ENCODE data around the gene DUSP22.

Gene DUSP22

GRCh38 chr6:345747-346385 is 53.6 kb downstream of the DUSP22 start:
- no peak for DNase-seq (ENCODE audit: low spot score in 2 of 2)
- ATAC-seq (replicated peaks; ENCODE audit: extremely low read depth, poor library complexity, severe bottlenecking): no peak
- Mint-ChIP-seq H3K36me3 (ENCODE audit: insufficient read depth) (peaks cover 25% of the 10 kb centered on the region), H3K4me1 (peaks cover 21% of the 10 kb centered on the region), H3K27ac (ENCODE audit: low read depth) (no peak overlapping the region), H3K9me3 (no peaks in the 10 kb centered on the region), H3K4me3 (no peak overlapping the region), H3K27me3 (no peaks in the 10 kb centered on the region)

DNA sequence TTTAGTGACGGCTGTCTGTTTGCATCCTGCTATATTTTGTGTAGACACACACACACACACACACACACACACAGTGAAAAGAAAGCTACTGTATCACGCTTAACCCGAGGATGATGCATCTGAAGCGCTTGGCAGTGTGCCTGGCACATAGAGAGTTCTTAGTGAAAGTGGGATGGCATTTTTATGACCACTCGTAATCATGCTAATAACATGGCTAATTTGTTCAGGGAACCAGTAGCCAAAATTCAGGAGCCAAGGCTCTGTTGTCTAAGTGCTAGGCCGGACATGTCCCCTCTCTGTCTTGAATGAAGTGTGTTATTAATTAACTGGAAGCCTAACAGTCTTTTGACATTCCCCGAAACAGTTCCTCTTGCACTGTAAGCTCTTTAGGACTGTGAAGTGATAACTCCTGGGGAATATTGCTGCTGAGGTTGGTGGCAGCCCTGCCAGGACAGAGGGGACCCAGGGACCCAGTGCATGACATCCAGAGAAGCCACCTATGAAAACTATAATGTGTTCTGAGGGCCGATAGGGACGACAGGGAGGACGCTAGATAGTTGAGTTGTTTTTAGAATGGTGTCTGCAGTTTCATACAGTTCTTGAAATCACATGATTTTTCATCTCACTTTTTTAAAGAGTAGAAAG is 54.2 kb downstream of the DUSP22 start:
- Mint-ChIP-seq H3K27ac (ENCODE audit: low read depth) (no peak overlapping the region), H3K9me3 (no peaks in the 10 kb centered on the region), H3K4me1 (peaks cover 16% of the 10 kb centered on the region), H3K36me3 (ENCODE audit: insufficient read depth) (peaks cover 25% of the 10 kb centered on the region), H3K4me3 (no peak overlapping the region), H3K27me3 (no peaks in the 10 kb centered on the region)
- no peak for DNase-seq (ENCODE audit: low spot score in 2 of 2)
- ATAC-seq (replicated peaks; ENCODE audit: extremely low read depth, poor library complexity, severe bottlenecking): no peak

- peaks cover 25% of the 10 kb centered on the region for H3K36me3 Mint-ChIP-seq (ENCODE audit: insufficient read depth)
- no peaks in the 10 kb centered on the region for H3K9me3 Mint-ChIP-seq
- peaks cover 9% of the 10 kb centered on the region for H3K4me1 Mint-ChIP-seq
- H3K27ac Mint-ChIP-seq (ENCODE audit: low read depth): peak overlapping the region; percentile 54
- no peak overlapping the region for H3K4me3 Mint-ChIP-seq
- no peak for ATAC-seq (replicated peaks; ENCODE audit: extremely low read depth, poor library complexity, severe bottlenecking)
- no peak for DNase-seq (ENCODE audit: low spot score in 2 of 2)
- no peaks in the 10 kb centered on the region for H3K27me3 Mint-ChIP-seq
Measured at GRCh38 chr6:347232-347631, 54.9 kb downstream of the DUSP22 start.

DNA sequence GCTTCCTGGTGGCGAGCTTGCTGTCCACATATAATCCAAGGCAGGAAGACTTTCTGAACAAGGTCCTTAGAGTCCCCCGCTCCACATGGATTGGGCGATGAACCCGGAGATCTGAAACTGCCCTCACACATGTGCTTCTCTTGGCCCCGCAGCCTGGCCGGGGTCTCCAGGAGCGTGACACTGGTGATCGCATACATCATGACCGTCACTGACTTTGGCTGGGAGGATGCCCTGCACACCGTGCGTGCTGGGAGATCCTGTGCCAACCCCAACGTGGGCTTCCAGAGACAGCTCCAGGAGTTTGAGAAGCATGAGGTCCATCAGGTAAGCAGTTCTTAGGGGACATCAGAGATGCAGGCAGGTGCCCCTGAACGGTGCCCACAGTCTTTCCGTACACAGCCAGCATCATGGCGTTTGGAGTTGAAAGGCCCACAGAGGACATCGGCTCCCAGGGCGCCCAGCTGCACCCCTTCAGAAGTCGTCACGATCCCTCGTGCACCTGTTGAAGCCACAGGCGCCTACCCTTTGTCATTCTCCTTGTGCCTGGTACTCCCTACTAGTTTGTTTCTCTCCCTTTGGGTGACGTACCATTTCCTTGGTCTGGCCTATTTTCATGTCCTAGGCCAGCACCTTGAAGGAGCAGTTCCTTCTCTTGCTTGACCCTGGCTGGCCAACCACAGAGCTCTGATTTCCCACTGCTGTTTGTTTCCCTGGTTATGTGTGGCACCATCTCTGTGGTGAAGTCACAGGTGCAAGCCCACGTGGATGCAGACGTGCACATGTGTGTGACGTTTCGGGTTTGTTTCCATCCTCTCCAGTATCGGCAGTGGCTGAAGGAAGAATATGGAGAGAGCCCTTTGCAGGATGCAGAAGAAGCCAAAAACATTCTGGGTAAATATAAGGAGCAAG is 55.9 kb downstream of the DUSP22 start:
- no peak for DNase-seq (ENCODE audit: low spot score in 2 of 2)
- H3K27me3 Mint-ChIP-seq: no peaks in the 10 kb centered on the region
- no peak for ATAC-seq (replicated peaks; ENCODE audit: extremely low read depth, poor library complexity, severe bottlenecking)
- no peak overlapping the region for H3K4me3 Mint-ChIP-seq
- no peaks in the 10 kb centered on the region for H3K9me3 Mint-ChIP-seq
- H3K4me1 Mint-ChIP-seq: peaks cover 5% of the 10 kb centered on the region
- H3K27ac Mint-ChIP-seq (ENCODE audit: low read depth): peak overlapping the region; percentile 54
- peaks cover 25% of the 10 kb centered on the region for H3K36me3 Mint-ChIP-seq (ENCODE audit: insufficient read depth)

DNA sequence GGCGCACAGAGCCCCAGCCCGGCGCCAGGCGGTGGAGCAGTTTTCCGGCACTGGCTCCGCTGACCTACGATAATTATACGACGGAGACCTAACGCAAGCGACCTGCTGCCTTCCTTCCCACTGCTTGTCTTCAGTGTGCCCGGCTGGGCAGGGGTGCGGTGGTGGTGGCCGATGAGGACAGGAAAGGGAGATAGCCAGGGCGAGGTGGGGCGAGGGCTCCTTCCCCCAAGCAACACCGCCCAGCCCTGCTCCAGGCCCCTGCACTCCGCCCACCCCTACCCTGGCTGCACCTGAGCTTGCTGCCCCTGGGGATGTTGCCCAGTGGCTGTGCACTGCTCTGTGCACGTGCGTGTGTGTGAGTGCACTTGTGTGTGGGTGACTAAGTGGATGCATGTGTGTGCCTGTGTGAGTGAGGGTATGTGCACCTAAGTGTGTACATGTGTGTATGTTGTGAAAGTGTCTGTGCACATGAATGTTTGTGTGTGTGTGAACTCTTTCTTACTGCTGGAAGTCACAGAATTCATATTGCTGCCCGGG is 56.6 kb downstream of the DUSP22 start:
- H3K9me3 Mint-ChIP-seq: no peaks in the 10 kb centered on the region
- ATAC-seq (replicated peaks; ENCODE audit: extremely low read depth, poor library complexity, severe bottlenecking): no peak
- H3K36me3 Mint-ChIP-seq (ENCODE audit: insufficient read depth): peaks cover 23% of the 10 kb centered on the region
- no peak overlapping the region for H3K4me3 Mint-ChIP-seq
- DNase-seq (ENCODE audit: low spot score in 2 of 2): no peak
- peaks cover 3% of the 10 kb centered on the region for H3K4me1 Mint-ChIP-seq
- H3K27ac Mint-ChIP-seq (ENCODE audit: low read depth): no peak overlapping the region
- H3K27me3 Mint-ChIP-seq: no peaks in the 10 kb centered on the region

GRCh38 chr6:349491-349921 is 57.2 kb downstream of the DUSP22 start:
- H3K27ac Mint-ChIP-seq (ENCODE audit: low read depth): no peak overlapping the region
- H3K36me3 Mint-ChIP-seq (ENCODE audit: insufficient read depth): peaks cover 20% of the 10 kb centered on the region
- ATAC-seq (replicated peaks; ENCODE audit: extremely low read depth, poor library complexity, severe bottlenecking) (no peak), DNase-seq (ENCODE audit: low spot score in 2 of 2) (no peak)
- no peaks in the 10 kb centered on the region for H3K9me3 Mint-ChIP-seq
- no peaks in the 10 kb centered on the region for H3K4me1 Mint-ChIP-seq
- no peaks in the 10 kb centered on the region for H3K27me3 Mint-ChIP-seq
- no peak overlapping the region for H3K4me3 Mint-ChIP-seq

DNA sequence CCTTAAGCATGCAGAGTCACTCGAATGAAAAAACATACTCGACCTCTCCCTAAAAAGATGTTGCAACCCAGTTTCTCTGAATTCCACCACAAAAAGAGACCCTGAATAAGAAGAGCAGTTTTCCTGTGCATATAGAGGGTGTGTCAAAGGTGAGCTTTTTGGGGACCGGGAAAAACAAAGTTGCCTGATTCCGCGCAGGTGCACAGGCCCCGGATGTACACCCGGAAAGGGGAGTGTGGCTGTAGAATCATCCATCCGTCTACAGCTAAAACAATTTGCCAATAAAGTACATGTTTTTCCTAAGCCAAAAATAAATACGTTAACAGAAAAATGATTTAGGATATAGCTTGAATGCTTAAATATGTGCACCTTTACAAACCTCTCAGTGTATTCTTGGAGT is 58.1 kb downstream of the DUSP22 start:
- Mint-ChIP-seq H3K27me3 (no peaks in the 10 kb centered on the region), H3K36me3 (ENCODE audit: insufficient read depth) (peaks cover 20% of the 10 kb centered on the region), H3K27ac (ENCODE audit: low read depth) (no peak overlapping the region), H3K4me3 (no peak overlapping the region), H3K9me3 (no peaks in the 10 kb centered on the region), H3K4me1 (no peaks in the 10 kb centered on the region)
- no peak for DNase-seq (ENCODE audit: low spot score in 2 of 2)
- no peak for ATAC-seq (replicated peaks; ENCODE audit: extremely low read depth, poor library complexity, severe bottlenecking)

- Mint-ChIP-seq H3K36me3 (ENCODE audit: insufficient read depth) (peaks cover 20% of the 10 kb centered on the region), H3K27ac (ENCODE audit: low read depth) (no peak overlapping the region), H3K4me3 (no peak overlapping the region), H3K4me1 (no peaks in the 10 kb centered on the region), H3K9me3 (no peaks in the 10 kb centered on the region), H3K27me3 (no peaks in the 10 kb centered on the region)
- no peak for DNase-seq (ENCODE audit: low spot score in 2 of 2)
- no peak for ATAC-seq (replicated peaks; ENCODE audit: extremely low read depth, poor library complexity, severe bottlenecking)
Measured at GRCh38 chr6:351011-351866, 59.0 kb downstream of the DUSP22 start.

- Mint-ChIP-seq H3K27ac (ENCODE audit: low read depth) (no peak overlapping the region), H3K4me1 (no peaks in the 10 kb centered on the region)
- DNase-seq (ENCODE audit: low spot score in 2 of 2): no peak
Measured at GRCh38 chr6:351867-352289, 59.6 kb downstream of the DUSP22 start.

DNA sequence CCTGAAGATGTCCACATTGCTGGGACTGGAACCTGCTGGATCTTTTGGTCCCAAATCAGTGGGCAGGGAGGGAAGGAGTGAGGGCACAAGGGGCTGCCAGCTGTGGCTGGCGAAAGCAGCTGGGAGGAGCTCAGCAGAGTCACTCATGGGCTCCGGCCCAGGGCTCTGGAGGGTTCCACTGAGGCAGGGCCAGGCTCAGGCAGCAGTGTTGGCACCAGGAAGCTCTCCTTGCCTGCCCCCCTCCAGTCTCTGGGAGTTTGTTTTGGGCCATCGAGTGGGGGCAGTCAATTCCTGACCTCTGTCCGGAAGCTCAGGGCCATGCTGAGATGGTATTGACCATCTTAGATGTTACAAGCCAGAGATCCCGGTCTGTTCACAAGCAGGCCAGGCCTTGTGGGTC is 60.2 kb downstream of the DUSP22 start:
- DNase-seq (ENCODE audit: low spot score in 2 of 2) (no peak), ATAC-seq (replicated peaks; ENCODE audit: extremely low read depth, poor library complexity, severe bottlenecking) (no peak)
- H3K27ac Mint-ChIP-seq (ENCODE audit: low read depth): no peak overlapping the region
- no peaks in the 10 kb centered on the region for H3K9me3 Mint-ChIP-seq
- no peak overlapping the region for H3K4me3 Mint-ChIP-seq
- H3K36me3 Mint-ChIP-seq (ENCODE audit: insufficient read depth): peaks cover 22% of the 10 kb centered on the region
- peaks cover under 1% of the 10 kb centered on the region for H3K4me1 Mint-ChIP-seq
- H3K27me3 Mint-ChIP-seq: no peaks in the 10 kb centered on the region

More at GRCh38 chr6:351867-352289, 59.6 kb downstream of the DUSP22 start:
- Mint-ChIP-seq H3K4me3 (no peak overlapping the region), H3K27me3 (no peaks in the 10 kb centered on the region), H3K9me3 (no peaks in the 10 kb centered on the region), H3K36me3 (ENCODE audit: insufficient read depth) (peaks cover 22% of the 10 kb centered on the region)
- no peak for ATAC-seq (replicated peaks; ENCODE audit: extremely low read depth, poor library complexity, severe bottlenecking)

DNA sequence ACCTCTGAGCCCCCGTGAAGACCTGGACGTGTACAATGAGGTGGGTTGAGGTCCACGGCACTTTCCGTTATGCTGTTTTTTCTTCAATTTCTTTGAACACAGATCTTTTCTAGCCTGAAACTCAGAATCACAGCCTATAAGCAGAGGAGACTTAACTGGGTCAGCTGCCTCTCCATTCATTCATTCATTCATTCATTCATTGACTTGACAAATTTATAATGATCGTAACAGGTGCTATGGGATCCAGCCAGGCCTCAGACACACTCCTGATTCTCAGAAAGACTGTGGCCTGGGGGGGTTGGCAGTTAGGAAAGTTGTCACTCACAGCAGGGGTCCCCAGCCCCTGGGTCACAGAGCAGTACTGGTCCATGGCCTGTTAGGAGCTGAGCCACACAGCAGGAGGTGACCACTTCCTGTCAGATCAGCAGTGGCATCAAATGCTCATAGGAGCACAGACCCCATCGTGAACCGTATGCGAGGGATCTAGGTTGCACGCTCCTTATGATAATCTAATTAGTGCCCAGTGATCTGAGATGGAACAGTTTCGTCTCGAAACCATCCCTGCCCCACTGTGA is 60.7 kb downstream of the DUSP22 start:
- ATAC-seq (replicated peaks; ENCODE audit: extremely low read depth, poor library complexity, severe bottlenecking) (no peak), DNase-seq (ENCODE audit: low spot score in 2 of 2) (no peak)
- peaks cover 18% of the 10 kb centered on the region for H3K36me3 Mint-ChIP-seq (ENCODE audit: insufficient read depth)
- H3K4me1 Mint-ChIP-seq: peaks cover 5% of the 10 kb centered on the region
- H3K27ac Mint-ChIP-seq (ENCODE audit: low read depth): no peak overlapping the region
- no peaks in the 10 kb centered on the region for H3K27me3 Mint-ChIP-seq
- H3K4me3 Mint-ChIP-seq: no peak overlapping the region
- H3K9me3 Mint-ChIP-seq: no peaks in the 10 kb centered on the region

All from central memory CD8-positive, alpha-beta T cell (primary cell).